GM10266 (cell line): ENCODE results near the gene GALNT16.
"Not testable (repeated sequence)": the region's sequence is repeated elsewhere in the genome, so short reads cannot be mapped to it uniquely, and the experiment has no call there.

Experiments
- DNase-seq: peaks from one replicate; pipeline ENCODE4 v3.0.0; 2012; ENCODE audit errors: extremely low spot score
- CTCF ChIP-seq: IDR thresholded peaks from 2 replicates; pipeline ENCODE4 v1.5.1; 2012; ENCODE audit warnings: mild to moderate bottlenecking, low read depth; ENCODE audit not compliant: control insufficient read depth, insufficient read depth; ENCODE audit errors: missing control alignments

Gene GALNT16

DNA sequence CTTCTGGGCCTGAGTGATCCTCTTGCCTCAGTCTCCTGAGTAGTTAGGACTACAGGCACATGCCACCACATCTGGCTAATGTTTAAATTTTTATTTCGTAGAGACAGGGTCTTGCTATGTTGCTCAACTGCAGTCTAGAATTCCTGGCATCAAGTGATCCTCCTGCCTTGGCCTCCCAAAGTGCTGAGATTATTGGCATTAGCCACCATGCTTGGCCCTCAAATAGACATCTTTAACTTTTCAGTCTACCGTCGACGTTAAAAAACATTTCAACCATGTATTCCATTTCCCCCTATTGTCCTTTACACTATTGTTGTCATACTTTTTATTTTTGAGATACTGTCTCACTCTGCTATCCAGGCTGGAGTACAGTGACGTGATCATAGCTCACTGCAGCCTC, 115.8 kb downstream of the GALNT16 start:
- no peak for DNase-seq
- TF ChIP-seq CTCF = no peak

- no peak for TF ChIP-seq CTCF
- no peak for DNase-seq
Measured at GRCh38 chr14:69376439-69376838, 116.5 kb downstream of the GALNT16 start.

DNA sequence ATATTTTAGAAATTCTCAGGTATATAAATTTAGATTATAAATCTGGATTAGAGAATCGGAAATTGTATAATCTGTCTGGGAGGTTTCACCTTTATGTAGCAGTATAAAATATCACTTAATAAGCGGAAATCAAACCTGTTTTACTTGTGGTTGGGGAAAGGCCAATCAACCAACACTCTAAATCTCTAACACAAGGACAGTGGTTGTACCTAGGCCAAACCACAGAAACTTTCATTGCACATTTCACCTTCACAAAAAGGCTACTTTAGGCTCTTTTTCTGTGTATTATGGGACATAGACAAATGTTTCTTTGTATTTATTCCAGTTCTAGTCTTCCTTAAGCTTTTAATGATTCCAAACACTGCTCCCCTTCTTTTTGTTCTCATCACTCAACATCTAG, 118.3 kb downstream of the GALNT16 start:
- no peak for DNase-seq
- no peak for TF ChIP-seq CTCF

- TF ChIP-seq CTCF = no peak
- no peak for DNase-seq
Measured at GRCh38 chr14:69387311-69387710, 127.4 kb downstream of the GALNT16 start.

- not testable (repeated sequence) for DNase-seq
Measured at GRCh38 chr14:69391400-69391799, 131.4 kb downstream of the GALNT16 start.

DNA sequence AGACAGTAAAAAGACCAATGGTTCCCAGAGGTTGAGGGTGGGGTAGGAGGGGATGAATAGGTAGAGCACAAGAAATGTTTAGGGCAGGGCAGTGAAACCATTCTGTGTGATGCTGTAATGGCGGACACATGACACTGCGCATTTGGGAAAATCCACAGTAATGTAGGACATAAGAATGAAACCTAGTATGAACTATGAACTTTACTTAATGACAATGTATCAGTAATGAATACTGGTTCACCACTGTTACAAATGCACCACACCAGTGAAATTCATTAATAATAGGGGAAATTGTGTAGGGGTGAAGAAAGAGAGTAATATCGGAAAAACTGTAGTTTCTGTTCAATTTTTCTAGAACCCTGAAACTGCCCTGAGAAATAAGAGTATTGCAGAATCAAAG, 132.5 kb downstream of the GALNT16 start:
- no peak for TF ChIP-seq CTCF
- peak; percentile 13 for DNase-seq

- no peak for TF ChIP-seq CTCF
- no peak for DNase-seq
Measured at GRCh38 chr14:69395929-69396328, 136.0 kb downstream of the GALNT16 start.

- DNase-seq = peak; percentile 87
- no peak for TF ChIP-seq CTCF
Measured at GRCh38 chr14:69398053-69398817, 138.3 kb downstream of the GALNT16 start, which contains the start of the genes ERH and SLC39A9. ERH (minus strand) TSS chr14:69398299; CDS start chr14:69398233, 66 bp downstream. SLC39A9 (plus strand) TSS chr14:69398692; CDS start chr14:69399370, 678 bp downstream.
